ENCODE data around the gene SLC24A3. TPM values are rescaled to one million over a fixed set of nuclear protein-coding genes. Genes with fewer than 3 reads are reported as not detected.

SLC24A3 gene
- total RNA-seq, 1 donor from 2014 or later = 0.10 TPM

DNA sequence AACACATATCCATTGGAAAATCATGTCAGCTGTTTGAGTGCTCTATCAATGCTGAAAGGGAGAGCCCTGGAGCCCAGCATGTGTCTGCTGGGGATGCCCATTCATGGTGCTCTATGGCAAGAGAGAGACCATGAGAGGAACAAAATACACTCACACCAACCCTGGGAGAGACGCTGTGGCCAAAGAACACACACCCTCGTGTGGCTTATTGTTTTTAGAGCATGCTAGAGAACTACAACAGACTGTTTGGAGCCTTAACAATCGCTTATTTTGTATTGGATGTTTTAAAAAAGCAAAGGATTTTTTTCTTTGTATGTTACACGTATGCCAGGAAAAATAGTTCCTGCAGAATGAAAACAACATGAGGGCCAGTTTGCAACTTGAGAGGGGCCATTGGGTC, 151.0 kb downstream of the SLC24A3 start:
- Mint-ChIP-seq H3K9me3 (ENCODE audit: low read depth) (no peaks in the 10 kb centered on the region), H3K36me3 (ENCODE audit: low read depth) (no peaks in the 10 kb centered on the region), H3K4me3 (ENCODE audit: unreplicated experiment) (no peak overlapping the region), H3K27me3 (ENCODE audit: low read depth) (no peaks in the 10 kb centered on the region), H3K4me1 (ENCODE audit: low read depth) (no peaks in the 10 kb centered on the region), H3K27ac (ENCODE audit: unreplicated experiment) (no peak overlapping the region)
- no peak for DNase-seq (ENCODE audit: low spot score)
- TF ChIP-seq, protein P1, sequence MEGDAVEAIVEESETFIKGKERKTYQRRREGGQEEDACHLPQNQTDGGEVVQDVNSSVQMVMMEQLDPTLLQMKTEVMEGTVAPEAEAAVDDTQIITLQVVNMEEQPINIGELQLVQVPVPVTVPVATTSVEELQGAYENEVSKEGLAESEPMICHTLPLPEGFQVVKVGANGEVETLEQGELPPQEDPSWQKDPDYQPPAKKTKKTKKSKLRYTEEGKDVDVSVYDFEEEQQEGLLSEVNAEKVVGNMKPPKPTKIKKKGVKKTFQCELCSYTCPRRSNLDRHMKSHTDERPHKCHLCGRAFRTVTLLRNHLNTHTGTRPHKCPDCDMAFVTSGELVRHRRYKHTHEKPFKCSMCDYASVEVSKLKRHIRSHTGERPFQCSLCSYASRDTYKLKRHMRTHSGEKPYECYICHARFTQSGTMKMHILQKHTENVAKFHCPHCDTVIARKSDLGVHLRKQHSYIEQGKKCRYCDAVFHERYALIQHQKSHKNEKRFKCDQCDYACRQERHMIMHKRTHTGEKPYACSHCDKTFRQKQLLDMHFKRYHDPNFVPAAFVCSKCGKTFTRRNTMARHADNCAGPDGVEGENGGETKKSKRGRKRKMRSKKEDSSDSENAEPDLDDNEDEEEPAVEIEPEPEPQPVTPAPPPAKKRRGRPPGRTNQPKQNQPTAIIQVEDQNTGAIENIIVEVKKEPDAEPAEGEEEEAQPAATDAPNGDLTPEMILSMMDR (IDR thresholded peaks at IDR 0.05) = no peak

DNA sequence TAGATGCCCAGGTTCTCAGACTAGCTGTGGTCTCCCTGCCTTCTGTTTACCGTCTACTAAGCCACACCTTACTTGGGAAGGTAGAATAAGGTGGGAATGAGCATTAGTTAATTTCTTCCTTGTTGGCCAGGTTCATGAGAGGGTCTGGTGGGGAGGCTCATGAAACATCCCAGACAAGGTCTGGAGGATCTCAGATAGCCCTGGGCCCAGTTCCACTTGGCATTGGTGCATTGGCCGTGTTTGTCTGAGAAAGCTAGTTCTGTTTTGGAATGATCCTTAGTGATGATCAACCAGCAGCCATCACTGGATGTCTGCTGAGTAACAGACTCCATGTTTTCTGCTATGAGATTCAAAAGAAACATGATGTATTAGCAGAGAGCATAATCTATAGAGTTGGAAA, 155.1 kb downstream of the SLC24A3 start:
- Mint-ChIP-seq H3K4me1 (ENCODE audit: low read depth) (no peaks in the 10 kb centered on the region), H3K36me3 (ENCODE audit: low read depth) (no peaks in the 10 kb centered on the region), H3K9me3 (ENCODE audit: low read depth) (no peaks in the 10 kb centered on the region), H3K27me3 (ENCODE audit: low read depth) (no peaks in the 10 kb centered on the region), H3K27ac (ENCODE audit: unreplicated experiment) (no peak overlapping the region), H3K4me3 (ENCODE audit: unreplicated experiment) (no peak overlapping the region)
- no peak for DNase-seq (ENCODE audit: low spot score)
- TF ChIP-seq, protein P1 (IDR thresholded peaks at IDR 0.05) = no peak

DNA sequence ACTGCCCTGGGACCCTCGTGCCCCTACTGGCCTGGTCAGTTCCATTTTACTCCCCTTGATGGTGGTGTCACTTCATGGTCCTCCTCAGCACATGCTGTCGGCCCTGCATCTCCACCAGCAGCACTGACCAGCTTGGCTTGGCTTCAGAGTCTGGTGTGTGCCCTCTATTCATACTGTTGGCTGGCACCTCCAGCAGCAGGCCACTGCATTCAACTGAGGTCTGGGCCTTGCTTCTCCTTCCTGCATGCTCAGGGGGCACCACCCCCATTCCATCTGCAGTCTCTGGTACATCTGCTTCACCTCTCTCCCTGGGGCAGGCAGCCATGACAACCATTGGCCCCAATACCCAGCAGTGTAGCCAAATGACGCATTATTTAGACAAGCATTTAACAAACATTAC, 155.9 kb downstream of the SLC24A3 start:
- Mint-ChIP-seq H3K27me3 (ENCODE audit: low read depth) (no peaks in the 10 kb centered on the region), H3K4me1 (ENCODE audit: low read depth) (no peaks in the 10 kb centered on the region), H3K9me3 (ENCODE audit: low read depth) (no peaks in the 10 kb centered on the region), H3K27ac (ENCODE audit: unreplicated experiment) (no peak overlapping the region), H3K36me3 (ENCODE audit: low read depth) (no peaks in the 10 kb centered on the region), H3K4me3 (ENCODE audit: unreplicated experiment) (no peak overlapping the region)
- no peak for DNase-seq (ENCODE audit: low spot score)
- TF ChIP-seq, protein P1 (IDR thresholded peaks at IDR 0.05) = no peak

DNA sequence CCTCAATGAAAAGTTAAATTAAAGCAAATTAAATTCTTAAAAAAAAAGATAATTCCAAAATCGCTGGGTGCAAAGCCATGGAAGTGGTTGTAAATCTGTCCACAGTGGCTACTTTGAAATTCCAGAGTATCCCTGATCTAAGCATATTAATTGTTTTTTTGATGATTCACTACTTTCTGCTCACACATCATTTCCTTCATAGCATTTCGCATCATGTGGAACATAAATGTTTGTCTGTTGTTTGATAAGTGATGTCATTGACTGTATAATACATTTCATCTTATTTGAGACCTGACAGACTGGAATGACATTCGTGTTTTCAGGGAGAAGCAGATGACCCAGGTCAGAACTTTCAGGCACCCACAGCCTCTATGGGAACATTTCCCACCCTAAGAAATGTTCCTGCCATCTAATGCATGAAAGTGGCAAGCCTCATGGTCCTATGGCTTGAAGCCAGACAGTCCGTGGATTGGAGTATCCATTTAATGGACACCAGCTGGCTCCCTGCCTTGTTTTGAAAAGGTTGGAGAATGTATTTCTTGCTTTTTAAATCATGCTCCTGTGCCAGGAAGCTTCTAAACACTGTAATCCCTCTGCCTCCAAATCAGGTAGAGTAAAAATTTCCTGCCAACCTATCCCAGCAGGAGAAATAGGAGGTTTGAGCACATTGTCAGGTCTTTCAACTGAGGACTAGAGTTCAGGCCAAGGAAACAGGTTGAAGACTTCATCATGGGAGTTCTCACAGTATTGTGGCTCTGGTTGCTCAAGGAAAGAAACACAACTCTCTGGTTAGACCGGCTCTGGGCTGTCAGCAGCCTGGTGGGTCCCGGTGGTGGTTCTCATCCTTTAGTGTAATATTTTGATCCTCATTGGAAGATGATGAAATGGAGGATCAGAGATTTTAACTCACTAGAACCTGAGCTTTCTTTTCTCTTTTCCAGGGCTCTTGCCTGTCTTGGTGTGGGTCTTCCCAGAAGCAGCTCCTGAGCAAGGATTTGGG, 157.9 kb downstream of the SLC24A3 start:
- H3K4me1 Mint-ChIP-seq (ENCODE audit: low read depth) = no peaks in the 10 kb centered on the region
- TF ChIP-seq, protein P1 (IDR thresholded peaks at IDR 0.05) = no peak
- no peaks in the 10 kb centered on the region for H3K9me3 Mint-ChIP-seq (ENCODE audit: low read depth)
- no peak overlapping the region for H3K27ac Mint-ChIP-seq (ENCODE audit: unreplicated experiment)
- no peaks in the 10 kb centered on the region for H3K27me3 Mint-ChIP-seq (ENCODE audit: low read depth)
- no peak overlapping the region for H3K4me3 Mint-ChIP-seq (ENCODE audit: unreplicated experiment)
- DNase-seq (ENCODE audit: low spot score) = no peak
- H3K36me3 Mint-ChIP-seq (ENCODE audit: low read depth) = no peaks in the 10 kb centered on the region

DNA sequence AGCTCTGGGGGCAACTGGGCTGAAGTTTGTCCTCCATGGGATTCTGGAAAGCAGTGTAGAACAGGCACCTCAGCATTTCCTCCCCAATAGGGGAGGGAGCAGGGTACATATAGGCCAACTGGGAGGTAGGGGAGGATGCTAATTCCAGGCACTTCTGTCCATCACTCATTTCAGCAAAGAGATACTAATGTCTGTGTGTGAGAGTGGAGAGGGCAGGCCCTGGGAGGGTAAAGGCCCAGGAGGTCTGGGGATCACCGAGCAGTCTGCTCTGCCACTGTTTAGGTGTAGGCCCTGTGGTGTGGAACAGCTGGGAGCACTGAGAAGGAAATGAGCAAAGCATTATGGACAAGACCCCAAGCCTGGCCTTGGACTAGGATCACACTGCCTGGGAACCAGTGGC, 158.7 kb downstream of the SLC24A3 start:
- no peaks in the 10 kb centered on the region for H3K4me1 Mint-ChIP-seq (ENCODE audit: low read depth)
- peaks cover 2% of the 10 kb centered on the region for H3K9me3 Mint-ChIP-seq (ENCODE audit: low read depth)
- H3K36me3 Mint-ChIP-seq (ENCODE audit: low read depth) = no peaks in the 10 kb centered on the region
- DNase-seq (ENCODE audit: low spot score) = no peak
- peaks cover 3% of the 10 kb centered on the region for H3K27me3 Mint-ChIP-seq (ENCODE audit: low read depth)
- TF ChIP-seq, protein P1 (IDR thresholded peaks at IDR 0.05) = no peak
- no peak overlapping the region for H3K27ac Mint-ChIP-seq (ENCODE audit: unreplicated experiment)
- H3K4me3 Mint-ChIP-seq (ENCODE audit: unreplicated experiment) = no peak overlapping the region

Data from chondrocyte (in vitro differentiated cells).